Cardiac muscle cell (in vitro differentiated cells and primary cell): Measurements from ENCODE around the gene CARS1. TPM values are rescaled to one million over a fixed set of nuclear protein-coding genes. Genes with fewer than 3 reads are reported as not detected.
A peak's percentile ranks its signal among the peaks of the same experiment; 100 is the strongest.
"Not testable (repeated sequence)": the region's sequence is repeated elsewhere in the genome, so short reads cannot be mapped to it uniquely, and the experiment has no call there.

ENCODE experiments used
- DNase-seq, 2 donors: peaks; one replicate each; pipeline versions ENCODE4 v3.0.0 to v3.0.0-alpha.2; 2010 to 2017; ENCODE audit warnings: low read depth in 1 of 2, low spot score in 1 of 2
- H3K27ac ChIP-seq: fragments of 200-600 bp; sonication (generic); 2 replicates; pipeline ENCODE4 v1.5.1; 2016
- H3K27me3 ChIP-seq: fragments of 200-600 bp; sonication (generic); 2 replicates; pipeline ENCODE4 v1.6.0; 2016; ENCODE audit warnings: control low read depth
- H3K36me3 ChIP-seq: fragments of 200-600 bp; sonication (generic); 2 replicates; pipeline ENCODE4 v1.5.1; 2016; ENCODE audit warnings: control low read depth
- H3K4me1 ChIP-seq: fragments of 200-600 bp; sonication (generic); 2 replicates; pipeline ENCODE4 v1.8.1; 2017; ENCODE audit warnings: low read depth, mild to moderate bottlenecking, mixed run types
- H3K4me3 ChIP-seq: fragments of 200-600 bp; sonication (generic); 2 replicates; pipeline ENCODE4 v1.5.1; 2016; ENCODE audit warnings: mild to moderate bottlenecking
- H3K9me3 ChIP-seq: fragments of 200-600 bp; sonication (generic); 2 replicates; pipeline ENCODE4 v1.5.1; 2017; ENCODE audit warnings: low read depth, mild to moderate bottlenecking, control low read depth
- CTCF ChIP-seq: IDR thresholded peaks from 2 replicates; pipeline ENCODE4 v1.5.1; 2012; ENCODE audit warnings: low read depth, mild to moderate bottlenecking, low read length
- polyA plus RNA-seq: library from polyadenylated mRNA; unstranded; fragments of >200 nt; fragmentation: Nextera tagmentation; extraction: Ambion mirVana; gene quantifications from 2 replicates; pipeline ENCODE4 v1.2.1, GENCODE V29; 2016
- total RNA-seq: library from RNA; depleted of rRNA; stranded (reverse); fragments of >200 nt; gene quantifications from 2 replicates; pipeline ENCODE4 v1.2.3, GENCODE V29; 2016

Gene CARS1
- total and polyA plus RNA-seq, 2 experiments from 2014 or later = 18.5 to 24.2 TPM

GRCh38 chr11:3073029-3073435 lies 15.8 kb upstream of the CARS1 start:
- no peak overlapping the region for H3K4me3 ChIP-seq
- no peaks in the 10 kb centered on the region for H3K36me3 ChIP-seq
- H3K4me1 ChIP-seq = no peaks in the 10 kb centered on the region
- no peak overlapping the region for H3K27ac ChIP-seq
- H3K27me3 ChIP-seq = no peaks in the 10 kb centered on the region
- H3K9me3 ChIP-seq = no peaks in the 10 kb centered on the region
- TF ChIP-seq CTCF = no peak
- DNase-seq = peak in 1 of 2 donors; percentile 83

GRCh38 chr11:3069425-3069824 lies 12.2 kb upstream of the CARS1 start:
- no peaks in the 10 kb centered on the region for H3K27me3 ChIP-seq
- DNase-seq = no peak
- H3K9me3 ChIP-seq = no peaks in the 10 kb centered on the region
- TF ChIP-seq CTCF = no peak
- no peak overlapping the region for H3K4me3 ChIP-seq
- H3K4me1 ChIP-seq = no peaks in the 10 kb centered on the region
- no peaks in the 10 kb centered on the region for H3K36me3 ChIP-seq
- no peak overlapping the region for H3K27ac ChIP-seq

- not testable (repeated sequence) for H3K4me3 ChIP-seq, H3K27me3 ChIP-seq, H3K36me3 ChIP-seq, DNase-seq, H3K9me3 ChIP-seq, H3K4me1 ChIP-seq, H3K27ac ChIP-seq
Measured at GRCh38 chr11:3066308-3066707, 9.1 kb upstream of the CARS1 start.

- H3K4me1 ChIP-seq, DNase-seq, H3K9me3 ChIP-seq, H3K4me3 ChIP-seq, H3K36me3 ChIP-seq, H3K27ac ChIP-seq, H3K27me3 ChIP-seq: not testable (repeated sequence)
Measured at GRCh38 chr11:3064709-3065108, 7.5 kb upstream of the CARS1 start.

- DNase-seq, H3K4me3 ChIP-seq, H3K27ac ChIP-seq: not testable (repeated sequence)
Measured at GRCh38 chr11:3063876-3064275, 6.7 kb upstream of the CARS1 start.

GRCh38 chr11:3063432-3063831 lies 6.2 kb upstream of the CARS1 start:
- H3K36me3 ChIP-seq, H3K9me3 ChIP-seq, H3K27ac ChIP-seq, H3K4me3 ChIP-seq, DNase-seq, H3K27me3 ChIP-seq, H3K4me1 ChIP-seq: not testable (repeated sequence)

More at GRCh38 chr11:3063876-3064275, 6.7 kb upstream of the CARS1 start:
- H3K36me3 ChIP-seq, H3K9me3 ChIP-seq, H3K4me1 ChIP-seq, H3K27me3 ChIP-seq: not testable (repeated sequence)

GRCh38 chr11:3060436-3061025 lies 3.3 kb upstream of the CARS1 start:
- H3K9me3 ChIP-seq = no peaks in the 10 kb centered on the region
- no peaks in the 10 kb centered on the region for H3K27me3 ChIP-seq
- no peaks in the 10 kb centered on the region for H3K36me3 ChIP-seq
- H3K27ac ChIP-seq = no peak overlapping the region
- no peak for TF ChIP-seq CTCF
- DNase-seq = no peak
- no peak overlapping the region for H3K4me3 ChIP-seq
- no peaks in the 10 kb centered on the region for H3K4me1 ChIP-seq
